LNCaP clone FGC (cell line): ENCODE results near the gene CSNK1A1.
"Not testable (repeated sequence)": the region's sequence is repeated elsewhere in the genome, so short reads cannot be mapped to it uniquely, and the experiment has no call there.

Experiments used
- DNase-seq: peaks from one replicate; pipeline ENCODE4 v3.0.0-alpha.2; 2011; ENCODE audit warnings: low read depth
- H3K4me3 ChIP-seq: 2 replicates; pipeline ENCODE4 v1.5.1; 2011; ENCODE audit warnings: mild to moderate bottlenecking, low read depth, low read length, control low read depth
- TF ChIP-seq, protein P1 (sequence below): IDR thresholded peaks from 2 replicates; pipeline ENCODE4 v1.5.1; 2012; ENCODE audit warnings: mild to moderate bottlenecking; ENCODE audit not compliant: control insufficient read depth, insufficient read depth; ENCODE audit errors: extremely low read depth

Gene CSNK1A1

DNA sequence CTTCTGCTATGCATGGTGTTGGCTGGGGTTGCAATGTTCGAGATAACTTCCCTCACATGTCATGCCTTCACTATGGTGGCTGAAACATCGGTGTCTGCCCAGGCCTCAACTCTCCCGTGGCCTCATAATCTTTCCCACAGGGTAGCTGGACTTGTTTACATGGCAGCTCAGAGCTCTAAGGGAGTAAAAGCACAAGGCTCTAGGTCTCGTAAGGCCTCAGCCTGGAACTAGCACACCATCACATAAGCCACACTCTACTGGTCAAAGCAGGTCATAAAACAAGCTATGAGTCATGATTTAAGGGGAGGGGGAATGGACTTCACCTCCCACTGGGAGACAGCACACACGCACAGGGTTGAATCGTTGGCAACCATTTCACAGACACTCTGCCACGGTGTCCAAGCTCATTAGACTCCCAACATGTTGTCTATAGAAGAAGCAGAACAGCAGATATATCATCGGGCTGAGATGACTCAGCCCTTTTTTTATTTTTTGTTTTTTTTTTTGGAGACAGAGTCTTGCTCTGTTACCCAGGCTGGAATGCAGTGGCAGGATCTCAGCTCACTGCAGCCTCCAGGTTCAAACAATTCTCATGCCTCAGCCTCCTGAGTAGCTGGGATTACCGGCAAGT, 105.4 kb downstream of the CSNK1A1 start:
- TF ChIP-seq, protein P1, sequence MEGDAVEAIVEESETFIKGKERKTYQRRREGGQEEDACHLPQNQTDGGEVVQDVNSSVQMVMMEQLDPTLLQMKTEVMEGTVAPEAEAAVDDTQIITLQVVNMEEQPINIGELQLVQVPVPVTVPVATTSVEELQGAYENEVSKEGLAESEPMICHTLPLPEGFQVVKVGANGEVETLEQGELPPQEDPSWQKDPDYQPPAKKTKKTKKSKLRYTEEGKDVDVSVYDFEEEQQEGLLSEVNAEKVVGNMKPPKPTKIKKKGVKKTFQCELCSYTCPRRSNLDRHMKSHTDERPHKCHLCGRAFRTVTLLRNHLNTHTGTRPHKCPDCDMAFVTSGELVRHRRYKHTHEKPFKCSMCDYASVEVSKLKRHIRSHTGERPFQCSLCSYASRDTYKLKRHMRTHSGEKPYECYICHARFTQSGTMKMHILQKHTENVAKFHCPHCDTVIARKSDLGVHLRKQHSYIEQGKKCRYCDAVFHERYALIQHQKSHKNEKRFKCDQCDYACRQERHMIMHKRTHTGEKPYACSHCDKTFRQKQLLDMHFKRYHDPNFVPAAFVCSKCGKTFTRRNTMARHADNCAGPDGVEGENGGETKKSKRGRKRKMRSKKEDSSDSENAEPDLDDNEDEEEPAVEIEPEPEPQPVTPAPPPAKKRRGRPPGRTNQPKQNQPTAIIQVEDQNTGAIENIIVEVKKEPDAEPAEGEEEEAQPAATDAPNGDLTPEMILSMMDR: no peak
- no peak overlapping the region for H3K4me3 ChIP-seq
- DNase-seq: no peak

DNA sequence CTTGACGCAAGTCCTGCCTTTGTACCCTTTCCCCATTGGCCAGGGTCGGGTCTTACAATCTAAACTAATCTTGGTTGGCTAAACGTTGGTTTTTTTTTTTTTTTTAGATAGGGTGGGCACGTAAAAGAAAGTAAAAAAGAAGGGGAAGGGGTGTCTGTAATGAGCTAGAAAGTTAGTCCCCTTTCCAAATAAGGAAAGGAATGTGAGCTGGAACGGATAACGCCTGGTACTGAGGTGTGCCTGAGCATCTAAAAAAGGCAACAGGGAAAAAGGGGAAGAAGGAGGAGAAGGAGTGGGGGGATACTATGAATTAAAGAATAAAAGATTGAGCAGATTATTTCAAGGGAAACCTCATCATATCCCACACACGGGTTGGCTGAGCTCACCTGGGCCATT, 105.9 kb downstream of the CSNK1A1 start:
- no peak overlapping the region for H3K4me3 ChIP-seq
- no peak for DNase-seq
- TF ChIP-seq, protein P1: no peak

DNA sequence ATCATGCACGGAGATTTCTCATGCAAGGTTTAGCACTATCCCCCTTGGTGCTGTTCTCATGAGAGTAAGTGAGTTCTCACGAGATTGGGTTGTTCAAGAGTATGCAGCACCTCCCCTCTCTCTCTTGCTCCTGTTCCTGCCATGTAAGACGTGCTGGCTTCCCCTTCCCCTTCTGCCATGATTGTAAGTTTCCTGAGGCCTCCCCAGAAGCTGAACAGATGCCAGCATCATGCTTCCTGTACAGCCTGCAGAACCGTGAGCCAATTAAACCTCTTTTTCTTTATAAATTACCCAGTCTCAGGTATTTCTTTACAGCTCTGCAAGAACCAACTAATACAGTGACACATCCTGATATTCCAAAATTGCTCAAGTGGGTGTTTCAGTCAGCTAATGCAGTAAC, 106.8 kb downstream of the CSNK1A1 start:
- not testable (repeated sequence) for H3K4me3 ChIP-seq, DNase-seq

DNA sequence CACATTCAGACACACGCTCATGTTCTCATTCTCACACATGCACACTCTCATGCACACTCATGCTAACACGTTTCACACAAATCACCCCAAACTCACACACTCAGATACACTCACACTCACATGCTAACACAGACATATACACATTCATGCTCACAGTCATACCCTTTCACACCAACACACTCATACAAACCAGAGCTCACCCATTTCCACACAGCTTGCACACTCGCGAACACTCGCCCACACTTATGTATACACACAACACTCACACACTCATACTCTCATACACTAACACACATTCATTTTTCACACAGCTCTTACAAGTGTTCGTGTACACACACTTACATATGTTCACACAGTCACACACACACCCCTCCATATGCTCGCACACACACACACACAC, 108.0 kb downstream of the CSNK1A1 start:
- no peak for DNase-seq
- no peak overlapping the region for H3K4me3 ChIP-seq
- TF ChIP-seq, protein P1: no peak

DNA sequence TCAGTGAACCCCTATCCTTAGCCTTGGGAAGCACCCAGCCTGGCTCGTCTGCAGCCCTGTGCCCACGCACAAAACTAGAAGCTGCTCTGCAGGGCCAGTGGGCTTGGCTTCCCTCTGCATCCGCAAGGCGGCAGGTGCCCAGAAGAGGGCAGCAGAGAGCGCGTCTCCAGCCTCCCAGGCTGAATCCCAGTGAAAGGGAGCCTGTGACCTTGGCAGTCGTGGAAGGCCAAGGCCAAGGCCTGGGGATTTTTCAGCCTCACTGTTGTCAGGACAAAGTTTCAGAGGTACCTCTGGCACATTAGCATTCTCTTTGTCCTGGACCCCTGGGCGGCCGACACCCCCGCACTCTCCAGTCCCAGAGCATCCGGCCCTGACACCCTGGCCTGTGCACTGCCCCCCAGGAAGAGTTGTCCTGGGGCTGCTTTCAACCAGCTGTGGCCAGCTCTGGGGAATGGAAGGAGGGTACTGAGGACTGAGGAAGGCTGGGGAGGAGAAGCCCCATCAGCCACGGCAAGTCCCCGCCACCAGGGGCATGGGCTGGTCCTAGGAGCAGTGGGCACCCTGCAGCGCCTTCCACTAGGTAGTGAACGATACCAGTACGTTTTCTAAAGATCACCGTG, 108.6 kb downstream of the CSNK1A1 start:
- peak; percentile 56 for DNase-seq
- H3K4me3 ChIP-seq: no peak overlapping the region
- TF ChIP-seq, protein P1: peak; percentile 92
